ENCODE results near the gene USP13.
"Not testable (repeated sequence)": the region's sequence is repeated elsewhere in the genome, so short reads cannot be mapped to it uniquely, and the experiment has no call there.

USP13 gene

GRCh38 chr3:179642871-179643270 is 10.0 kb upstream of the USP13 start:
- H3K4me1 ChIP-seq (ENCODE audit: insufficient read depth, insufficient read length), result no peaks in the 10 kb centered on the region
- DNase-seq (ENCODE audit: low read depth, low spot score), result no peak
- no peak for TF ChIP-seq YY1 (IDR thresholded peaks at IDR 0.05; ENCODE audit: insufficient read depth, insufficient read length)
- no peak for TF ChIP-seq SUZ12 (IDR thresholded peaks at IDR 0.05; ENCODE audit: extremely low read depth, insufficient read depth, insufficient read length)
- no peak for TF ChIP-seq ZNF274 (IDR thresholded peaks at IDR 0.05; ENCODE audit: low read depth, low read length)

GRCh38 chr3:179643837-179644236 is 9.0 kb upstream of the USP13 start:
- not testable (repeated sequence) for H3K27me3 ChIP-seq (ENCODE audit: insufficient read depth, insufficient read length); H3K4me3 ChIP-seq (ENCODE audit: insufficient read length, low read depth); H3K9me3 ChIP-seq (ENCODE audit: insufficient read depth, low read length); H3K9ac ChIP-seq (ENCODE audit: insufficient read length, low read depth); H3K36me3 ChIP-seq (ENCODE audit: insufficient read depth, insufficient read length, low read length); H3K4me1 ChIP-seq (ENCODE audit: insufficient read depth, insufficient read length); DNase-seq (ENCODE audit: low read depth, low spot score)

More at GRCh38 chr3:179642871-179643270, 10.0 kb upstream of the USP13 start:
- Histone ChIP-seq H3K9ac (ENCODE audit: insufficient read length, low read depth) (no peak overlapping the region), H3K27me3 (ENCODE audit: insufficient read depth, insufficient read length) (no peaks in the 10 kb centered on the region), H3K4me3 (ENCODE audit: insufficient read length, low read depth) (no peak overlapping the region), H3K9me3 (ENCODE audit: insufficient read depth, low read length) (no peaks in the 10 kb centered on the region), H3K36me3 (ENCODE audit: insufficient read depth, insufficient read length, low read length) (no peaks in the 10 kb centered on the region)

GRCh38 chr3:179646177-179646576 is 6.7 kb upstream of the USP13 start:
- no peak overlapping the region for H3K4me3 ChIP-seq (ENCODE audit: insufficient read length, low read depth)
- no peaks in the 10 kb centered on the region for H3K9me3 ChIP-seq (ENCODE audit: insufficient read depth, low read length)
- DNase-seq (ENCODE audit: low read depth, low spot score), result no peak
- no peak for TF ChIP-seq YY1 (IDR thresholded peaks at IDR 0.05; ENCODE audit: insufficient read depth, insufficient read length)
- TF ChIP-seq ZNF274 (IDR thresholded peaks at IDR 0.05; ENCODE audit: low read depth, low read length), result no peak
- TF ChIP-seq SUZ12 (IDR thresholded peaks at IDR 0.05; ENCODE audit: extremely low read depth, insufficient read depth, insufficient read length), result no peak
- H3K4me1 ChIP-seq (ENCODE audit: insufficient read depth, insufficient read length), result no peaks in the 10 kb centered on the region
- no peaks in the 10 kb centered on the region for H3K36me3 ChIP-seq (ENCODE audit: insufficient read depth, insufficient read length, low read length)
- H3K27me3 ChIP-seq (ENCODE audit: insufficient read depth, insufficient read length), result no peaks in the 10 kb centered on the region
- H3K9ac ChIP-seq (ENCODE audit: insufficient read length, low read depth), result no peak overlapping the region

- Histone ChIP-seq H3K9ac (ENCODE audit: insufficient read length, low read depth) (peak overlapping the region; percentile 71), H3K36me3 (ENCODE audit: insufficient read depth, insufficient read length, low read length) (peaks cover 5% of the 10 kb centered on the region), H3K9me3 (ENCODE audit: insufficient read depth, low read length) (no peaks in the 10 kb centered on the region), H3K4me3 (ENCODE audit: insufficient read length, low read depth) (peak overlapping the region; percentile 95), H3K27me3 (ENCODE audit: insufficient read depth, insufficient read length) (no peaks in the 10 kb centered on the region), H3K4me1 (ENCODE audit: insufficient read depth, insufficient read length) (no peaks in the 10 kb centered on the region)
- DNase-seq (ENCODE audit: low read depth, low spot score), result no peak
- TF ChIP-seq YY1 (IDR thresholded peaks at IDR 0.05; ENCODE audit: insufficient read depth, insufficient read length) (no peak), ZNF274 (IDR thresholded peaks at IDR 0.05; ENCODE audit: low read depth, low read length) (no peak), SUZ12 (IDR thresholded peaks at IDR 0.05; ENCODE audit: extremely low read depth, insufficient read depth, insufficient read length) (no peak)
Measured at GRCh38 chr3:179651687-179652446, 973 bp upstream of the USP13 start.

- Histone ChIP-seq H3K9me3 (ENCODE audit: insufficient read depth, low read length) (no peaks in the 10 kb centered on the region), H3K4me3 (ENCODE audit: insufficient read length, low read depth) (peak overlapping the region; percentile 95), H3K27me3 (ENCODE audit: insufficient read depth, insufficient read length) (no peaks in the 10 kb centered on the region), H3K4me1 (ENCODE audit: insufficient read depth, insufficient read length) (no peaks in the 10 kb centered on the region), H3K36me3 (ENCODE audit: insufficient read depth, insufficient read length, low read length) (peaks cover 6% of the 10 kb centered on the region), H3K9ac (ENCODE audit: insufficient read length, low read depth) (peak overlapping the region; percentile 97)
- TF ChIP-seq YY1 (IDR thresholded peaks at IDR 0.05; ENCODE audit: insufficient read depth, insufficient read length) (no peak), ZNF274 (IDR thresholded peaks at IDR 0.05; ENCODE audit: low read depth, low read length) (no peak), SUZ12 (IDR thresholded peaks at IDR 0.05; ENCODE audit: extremely low read depth, insufficient read depth, insufficient read length) (no peak)
- peak; percentile 47 for DNase-seq (ENCODE audit: low read depth, low spot score)
Measured at GRCh38 chr3:179653096-179653797, 407 bp downstream of the USP13 start.

- Histone ChIP-seq H3K4me3 (ENCODE audit: insufficient read length, low read depth) (no peak overlapping the region), H3K36me3 (ENCODE audit: insufficient read depth, insufficient read length, low read length) (peaks cover 6% of the 10 kb centered on the region), H3K9ac (ENCODE audit: insufficient read length, low read depth) (no peak overlapping the region), H3K9me3 (ENCODE audit: insufficient read depth, low read length) (no peaks in the 10 kb centered on the region), H3K27me3 (ENCODE audit: insufficient read depth, insufficient read length) (no peaks in the 10 kb centered on the region), H3K4me1 (ENCODE audit: insufficient read depth, insufficient read length) (peaks cover 4% of the 10 kb centered on the region)
- TF ChIP-seq ZNF274 (IDR thresholded peaks at IDR 0.05; ENCODE audit: low read depth, low read length), result no peak
- no peak for TF ChIP-seq SUZ12 (IDR thresholded peaks at IDR 0.05; ENCODE audit: extremely low read depth, insufficient read depth, insufficient read length)
- TF ChIP-seq YY1 (IDR thresholded peaks at IDR 0.05; ENCODE audit: insufficient read depth, insufficient read length), result no peak
- no peak for DNase-seq (ENCODE audit: low read depth, low spot score)
Measured at GRCh38 chr3:179655236-179655635, 2.4 kb downstream of the USP13 start.

GRCh38 chr3:179658606-179659005 is 5.8 kb downstream of the USP13 start:
- H3K4me3 ChIP-seq (ENCODE audit: insufficient read length, low read depth), result no peak overlapping the region
- TF ChIP-seq ZNF274 (IDR thresholded peaks at IDR 0.05; ENCODE audit: low read depth, low read length) (no peak), YY1 (IDR thresholded peaks at IDR 0.05; ENCODE audit: insufficient read depth, insufficient read length) (no peak), SUZ12 (IDR thresholded peaks at IDR 0.05; ENCODE audit: extremely low read depth, insufficient read depth, insufficient read length) (no peak)
- no peaks in the 10 kb centered on the region for H3K27me3 ChIP-seq (ENCODE audit: insufficient read depth, insufficient read length)
- no peak for DNase-seq (ENCODE audit: low read depth, low spot score)
- peaks cover 6% of the 10 kb centered on the region for H3K36me3 ChIP-seq (ENCODE audit: insufficient read depth, insufficient read length, low read length)
- H3K4me1 ChIP-seq (ENCODE audit: insufficient read depth, insufficient read length), result peaks cover 4% of the 10 kb centered on the region
- no peak overlapping the region for H3K9ac ChIP-seq (ENCODE audit: insufficient read length, low read depth)
- no peaks in the 10 kb centered on the region for H3K9me3 ChIP-seq (ENCODE audit: insufficient read depth, low read length)
